CD8-positive, alpha-beta memory T cell (primary cell): ENCODE results near the gene PACS2. TPM values are rescaled to one million over a fixed set of nuclear protein-coding genes. Genes with fewer than 3 reads are reported as not detected.
A peak's percentile ranks its signal among the peaks of the same experiment; 100 is the strongest.

Experiments used
- CTCF ChIA-PET: fragments of 350-600 bp; sonication (Branson Sonifier 250); formaldehyde crosslinking; loops from one replicate; lab custom pipeline; 2021; ENCODE audit warnings: antibody characterized with exemption; lab: Charles Lee
- POLR2A ChIA-PET: fragments of 350-600 bp; sonication (Branson Sonifier 250); formaldehyde crosslinking; loops from one replicate; lab custom pipeline; 2021; ENCODE audit warnings: antibody characterized with exemption; lab: Charles Lee
- DNase-seq, 5 donors: peaks; one replicate each; pipeline versions ENCODE4 v3.0.0 to v3.0.0-alpha.2; 2020 to 2022; ENCODE audit warnings: mixed read lengths in 1 of 5
- H3K27ac ChIP-seq: one replicate; pipeline ENCODE4 v1.7.0; 2013; ENCODE audit warnings: low read depth, mild to moderate bottlenecking, low read length, moderate library complexity
- H3K27me3 ChIP-seq: 2 replicates; pipeline ENCODE4 v1.7.0; 2013; ENCODE audit warnings: low read length, mild to moderate bottlenecking; ENCODE audit not compliant: insufficient read depth, poor library complexity, severe bottlenecking
- H3K36me3 ChIP-seq: 2 replicates; pipeline ENCODE4 v1.7.0; 2013; ENCODE audit warnings: mild to moderate bottlenecking, low read length, moderate library complexity; ENCODE audit not compliant: insufficient read depth
- H3K4me1 ChIP-seq: 2 replicates; pipeline ENCODE4 v1.7.0; 2013; ENCODE audit warnings: mild to moderate bottlenecking, low read length, moderate library complexity; ENCODE audit not compliant: insufficient read depth
- H3K4me3 ChIP-seq: 2 replicates; pipeline ENCODE4 v1.7.0; 2013; ENCODE audit warnings: mild to moderate bottlenecking, low read length
- H3K9me3 ChIP-seq: 2 replicates; pipeline ENCODE4 v1.7.0; 2013; ENCODE audit warnings: mild to moderate bottlenecking, low read length
- H3K27ac Mint-ChIP-seq, 8 donors: one replicate each; pipeline ENCODE4 v1.8.0; 2020 to 2021; ENCODE audit warnings: mixed read lengths in 8 of 8, mild to moderate bottlenecking in 6 of 8, inconsistent platforms in 3 of 8, moderate library complexity in 3 of 8
- H3K27me3 Mint-ChIP-seq, 2 donors: one replicate each; pipeline ENCODE4 v1.8.0; 2020 to 2021; ENCODE audit warnings: mixed read lengths in 2 of 2, mild to moderate bottlenecking in 1 of 2, moderate library complexity in 1 of 2
- H3K36me3 Mint-ChIP-seq, 3 donors: one replicate each; pipeline ENCODE4 v1.8.0; 2020 to 2021; ENCODE audit warnings: mixed read lengths in 3 of 3, inconsistent platforms in 1 of 3, mild to moderate bottlenecking in 1 of 3
- H3K4me1 Mint-ChIP-seq, 3 donors: one replicate each; pipeline ENCODE4 v1.8.0; 2020 to 2021; ENCODE audit warnings: mixed read lengths in 3 of 3, inconsistent platforms in 1 of 3, mild to moderate bottlenecking in 1 of 3
- H3K4me3 Mint-ChIP-seq, 7 donors: one replicate each; pipeline ENCODE4 v1.8.0; 2020 to 2021; ENCODE audit warnings: mixed read lengths in 7 of 7, mild to moderate bottlenecking in 6 of 7, moderate library complexity in 4 of 7, inconsistent platforms in 2 of 7
- H3K9me3 Mint-ChIP-seq, 5 donors: one replicate each; pipeline ENCODE4 v1.8.0; 2020 to 2022; ENCODE audit warnings: mixed read lengths in 5 of 5, mild to moderate bottlenecking in 3 of 5, moderate library complexity in 2 of 5, inconsistent platforms in 1 of 5
- polyA plus RNA-seq: library from polyadenylated mRNA; unstranded; fragments of 300-500 nt; fragmentation: Illumina TruSeq; gene quantifications from one replicate; pipeline ENCODE4 v1.2.3, GENCODE V29; 2021
- total RNA-seq, 2 experiments: library from RNA; stranded (reverse); gene quantifications; one replicate each; pipeline ENCODE4 v1.2.3, GENCODE V29; 2021

The PACS2 gene
- total and polyA plus RNA-seq, 3 experiments from 2014 or later: 6.5 to 32.9 (median 31.0) TPM

- peaks cover 0 to 6% (median 4%) of the 10 kb centered on the region in 3 donors for H3K4me1 Mint-ChIP-seq
- no peak overlapping the region for H3K4me3 Mint-ChIP-seq
- Histone ChIP-seq H3K27ac (no peak overlapping the region), H3K4me1 (peaks cover 4% of the 10 kb centered on the region), H3K9me3 (no peaks in the 10 kb centered on the region), H3K36me3 (no peaks in the 10 kb centered on the region), H3K4me3 (no peak overlapping the region), H3K27me3 (no peaks in the 10 kb centered on the region)
- H3K9me3 Mint-ChIP-seq: peaks cover 0 to 3% (median 0%) of the 10 kb centered on the region in 5 donors
- no peak overlapping the region for H3K27ac Mint-ChIP-seq
- ChIA-PET CTCF (interaction anchor here (1.0 kb wide), 3 partner anchors 23 to 302 kb away, joined by 3 to 5 read pairs (median 3); no protein-coding TSS in a partner anchor), POLR2A (interaction anchor here (0.6 kb wide), 1 partner anchor 154 kb away, joined by 3 read pairs; no protein-coding TSS in a partner anchor)
- H3K27me3 Mint-ChIP-seq: no peaks in the 10 kb centered on the region
- H3K36me3 Mint-ChIP-seq: peaks cover 2 to 6% (median 5%) of the 10 kb centered on the region in 3 donors
- DNase-seq: no peak
Observed at GRCh38 chr14:105348169-105348944, 33.8 kb downstream of the PACS2 start.

- ChIA-PET POLR2A (no interaction called here), CTCF (no interaction called here)
- Histone ChIP-seq H3K27ac (no peak overlapping the region), H3K27me3 (no peaks in the 10 kb centered on the region), H3K9me3 (no peaks in the 10 kb centered on the region), H3K36me3 (no peaks in the 10 kb centered on the region), H3K4me3 (no peak overlapping the region), H3K4me1 (peaks cover 4% of the 10 kb centered on the region)
- Mint-ChIP-seq H3K36me3 (peaks cover 2 to 6% (median 5%) of the 10 kb centered on the region in 3 donors), H3K9me3 (peaks cover 0 to 3% (median 0%) of the 10 kb centered on the region in 5 donors), H3K4me3 (no peak overlapping the region), H3K4me1 (peaks cover 0 to 6% (median 4%) of the 10 kb centered on the region in 3 donors), H3K27ac (no peak overlapping the region), H3K27me3 (no peaks in the 10 kb centered on the region)
- no peak for DNase-seq
Observed at GRCh38 chr14:105348945-105349699, 34.6 kb downstream of the PACS2 start.

GRCh38 chr14:105349992-105350391, 35.4 kb downstream of the PACS2 start:
- no peak overlapping the region for H3K4me3 ChIP-seq
- H3K4me1 ChIP-seq: peaks cover 4% of the 10 kb centered on the region
- ChIA-PET POLR2A (no interaction called here), CTCF (interaction anchor here (2.6 kb wide), 1 partner anchor 259 kb away, joined by 32 read pairs; no protein-coding TSS in a partner anchor)
- no peak overlapping the region for H3K27ac ChIP-seq
- Mint-ChIP-seq H3K9me3 (peaks cover 0 to 3% (median 0%) of the 10 kb centered on the region in 5 donors), H3K36me3 (peaks cover 2 to 6% (median 5%) of the 10 kb centered on the region in 3 donors), H3K27me3 (no peaks in the 10 kb centered on the region), H3K4me1 (peaks cover 0 to 6% (median 4%) of the 10 kb centered on the region in 3 donors), H3K27ac (no peak overlapping the region), H3K4me3 (no peak overlapping the region)
- no peaks in the 10 kb centered on the region for H3K9me3 ChIP-seq
- DNase-seq: no peak
- no peaks in the 10 kb centered on the region for H3K36me3 ChIP-seq
- no peaks in the 10 kb centered on the region for H3K27me3 ChIP-seq

GRCh38 chr14:105350450-105351244, 36.1 kb downstream of the PACS2 start:
- DNase-seq: no peak
- ChIA-PET CTCF (interaction anchor here (1.6 to 2.6 kb wide), 3 partner anchors 29 to 260 kb away, joined by 4 to 32 read pairs (median 24); no protein-coding TSS in a partner anchor), POLR2A (no interaction called here)
- no peaks in the 10 kb centered on the region for H3K9me3 ChIP-seq
- Mint-ChIP-seq H3K9me3 (peaks cover 0 to 2% (median 0%) of the 10 kb centered on the region in 5 donors), H3K27ac (peak overlapping the region in 2 of 8 donors; percentile 64 to 82), H3K4me3 (no peak overlapping the region), H3K4me1 (peaks cover 0 to 6% (median 4%) of the 10 kb centered on the region in 3 donors), H3K27me3 (no peaks in the 10 kb centered on the region), H3K36me3 (peaks cover 2 to 6% (median 3%) of the 10 kb centered on the region in 3 donors)
- no peaks in the 10 kb centered on the region for H3K27me3 ChIP-seq
- no peak overlapping the region for H3K4me3 ChIP-seq
- no peaks in the 10 kb centered on the region for H3K36me3 ChIP-seq
- H3K27ac ChIP-seq: no peak overlapping the region
- H3K4me1 ChIP-seq: peaks cover 4% of the 10 kb centered on the region

GRCh38 chr14:105351410-105351809, 36.9 kb downstream of the PACS2 start:
- no peaks in the 10 kb centered on the region for H3K36me3 ChIP-seq
- no peak overlapping the region for H3K4me3 ChIP-seq
- POLR2A ChIA-PET: no interaction called here
- Mint-ChIP-seq H3K4me3 (no peak overlapping the region), H3K36me3 (peaks cover 0 to 6% (median 3%) of the 10 kb centered on the region in 3 donors), H3K4me1 (peaks cover 0 to 6% (median 3%) of the 10 kb centered on the region in 3 donors), H3K27me3 (no peaks in the 10 kb centered on the region), H3K9me3 (peaks cover 0 to 2% (median 0%) of the 10 kb centered on the region in 5 donors), H3K27ac (peak overlapping the region in 1 of 8 donors; percentile 47)
- CTCF ChIA-PET: interaction anchor here (0.8 to 2.6 kb wide), 13 partner anchors 8 to 376 kb away, joined by 3 to 32 read pairs (median 4); partner anchors contain the start of gene BTBD6
- H3K27me3 ChIP-seq: no peaks in the 10 kb centered on the region
- no peaks in the 10 kb centered on the region for H3K9me3 ChIP-seq
- H3K27ac ChIP-seq: no peak overlapping the region
- H3K4me1 ChIP-seq: peaks cover 4% of the 10 kb centered on the region
- no peak for DNase-seq

DNA sequence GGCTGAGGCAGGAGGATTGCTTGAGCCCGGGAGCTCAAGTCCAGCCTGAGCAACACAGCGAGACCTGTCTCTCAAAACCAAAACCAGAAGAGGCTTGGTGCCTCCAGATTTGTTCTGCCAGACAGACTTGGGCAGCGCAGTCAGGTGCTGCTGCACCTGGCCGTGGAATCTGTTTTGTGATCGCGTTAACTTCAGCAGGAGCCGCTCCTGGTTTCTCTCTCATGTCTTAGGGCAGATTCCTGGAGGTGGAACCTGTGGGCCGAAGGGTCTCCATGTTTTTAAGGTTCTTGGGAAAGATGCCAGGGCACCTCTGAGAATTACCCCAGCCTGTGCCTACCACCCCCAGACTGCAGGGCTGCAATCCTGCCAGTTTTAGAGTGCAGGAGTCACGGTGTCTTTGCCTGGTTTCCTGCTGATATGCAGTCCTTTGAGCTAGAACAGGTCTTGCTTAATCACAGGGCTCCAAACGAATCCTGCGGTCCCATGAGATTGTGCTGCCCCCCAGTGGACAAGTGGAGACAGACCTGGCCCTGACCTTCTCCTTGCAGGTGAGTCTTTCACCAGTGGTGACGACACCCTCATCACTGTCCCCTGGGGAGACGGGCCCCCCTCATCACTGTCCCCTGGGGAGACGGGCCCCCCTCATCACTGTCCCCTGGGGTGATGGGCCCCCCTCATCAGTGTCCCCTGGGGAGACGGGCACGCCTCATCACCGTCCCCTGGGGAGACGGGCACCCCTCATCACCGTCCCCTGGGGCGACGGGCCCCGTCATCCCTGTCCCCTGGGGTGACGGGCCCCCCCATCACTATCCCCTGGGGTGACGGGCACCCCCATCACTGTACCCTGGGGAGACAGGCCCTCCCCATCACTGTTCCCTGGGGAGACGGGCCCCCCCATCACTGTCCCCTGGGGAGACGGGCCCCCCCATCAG, 37.6 kb downstream of the PACS2 start:
- ChIA-PET CTCF (interaction anchor here (0.6 to 2.6 kb wide), 25 partner anchors 9 to 443 kb away, joined by 3 to 32 read pairs (median 4); partner anchors contain the start of genes BTBD6 and PACS2), POLR2A (interaction anchor here (1.0 kb wide), 1 partner anchor 264 kb away, joined by 3 read pairs; no protein-coding TSS in a partner anchor)
- peaks cover 0 to 6% (median 3%) of the 10 kb centered on the region in 3 donors for H3K36me3 Mint-ChIP-seq
- no peaks in the 10 kb centered on the region for H3K27me3 Mint-ChIP-seq
- H3K4me3 Mint-ChIP-seq: no peak overlapping the region
- Histone ChIP-seq H3K27me3 (no peaks in the 10 kb centered on the region), H3K36me3 (no peaks in the 10 kb centered on the region), H3K27ac (no peak overlapping the region), H3K4me3 (no peak overlapping the region), H3K4me1 (peaks cover 4% of the 10 kb centered on the region), H3K9me3 (no peaks in the 10 kb centered on the region)
- peak overlapping the region in 3 of 8 donors; percentile 47 to 85 (median 73) for H3K27ac Mint-ChIP-seq
- no peaks in the 10 kb centered on the region for H3K9me3 Mint-ChIP-seq
- H3K4me1 Mint-ChIP-seq: peaks cover 0 to 6% (median 3%) of the 10 kb centered on the region in 3 donors
- peak; percentile 72 to 90 (median 77) for DNase-seq
